ENCODE measurements around the gene TAS2R10.

The TAS2R10 gene

DNA sequence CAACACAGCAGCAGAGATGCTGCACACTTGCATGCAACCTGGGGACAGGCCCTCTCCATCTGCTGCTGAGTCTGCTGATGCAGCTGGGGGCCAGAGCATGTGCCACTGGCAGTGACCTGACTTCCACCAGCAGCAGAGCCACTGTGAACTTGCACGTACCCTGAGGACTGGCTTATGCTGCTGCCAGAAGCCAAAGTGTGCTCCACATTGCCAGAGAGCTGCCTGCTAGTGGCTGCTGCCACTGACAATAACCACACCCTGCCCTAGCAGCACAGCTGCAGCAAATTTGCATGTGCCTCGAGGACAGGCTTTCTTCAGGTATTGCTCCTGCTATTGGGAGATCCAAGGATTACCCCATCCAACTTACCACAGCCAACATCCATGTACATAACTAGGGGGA is 27.6 kb upstream of the TAS2R10 start:
- H3K4me3 ChIP-seq (replicated peaks in 1 of 2; ENCODE audit: low read depth in 2 of 2, low read length in 2 of 2), result no peak overlapping the region
- TF ChIP-seq CTCF (IDR thresholded peaks at IDR 0.05; ENCODE audit: low read depth, low read length), result no peak
- DNase-seq (ENCODE audit: low read depth in 2 of 2), result no peak

- no peak overlapping the region for H3K4me3 ChIP-seq (replicated peaks in 1 of 2; ENCODE audit: low read depth in 2 of 2, low read length in 2 of 2)
- DNase-seq (ENCODE audit: low read depth in 2 of 2), result no peak
- TF ChIP-seq CTCF (IDR thresholded peaks at IDR 0.05; ENCODE audit: low read depth, low read length), result no peak
These were observed 25.2 kb upstream of the TAS2R10 start for GRCh38 chr12:10851243-10851858.

DNA sequence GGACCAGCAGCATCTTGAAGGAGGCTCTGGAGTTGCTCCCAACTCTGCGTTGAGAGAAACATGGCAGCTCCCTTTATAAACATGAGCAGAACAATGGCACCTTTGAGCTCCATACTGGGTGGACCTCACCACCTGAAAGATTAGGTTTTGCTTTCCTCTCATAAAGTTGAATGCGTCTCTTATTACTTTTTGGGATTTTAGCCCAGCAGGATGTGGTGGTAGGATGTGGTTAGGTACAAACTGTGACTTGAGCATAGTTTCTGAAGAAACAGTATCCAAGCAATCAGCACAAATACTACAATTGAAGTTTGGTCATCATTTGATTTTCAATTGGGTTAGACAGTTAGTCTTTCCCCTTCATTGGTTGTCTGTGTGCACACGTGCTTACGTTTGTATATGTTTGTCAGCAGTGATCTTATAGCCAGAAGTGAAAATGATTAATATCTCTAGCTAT is 23.3 kb upstream of the TAS2R10 start, which contains the start of gene PRR4:
Gene PRR4, minus strand, starts transcription at position 51 of the 454 bp plus-strand sequence. Its CDS starts 38 bp downstream, at position 13.
- peak in 1 of 2 donors; percentile 2 for DNase-seq (ENCODE audit: low read depth in 2 of 2)
- TF ChIP-seq CTCF (IDR thresholded peaks at IDR 0.05; ENCODE audit: low read depth, low read length), result no peak
- no peak within 1 kb of the TSS for H3K4me3 ChIP-seq (replicated peaks in 1 of 2; ENCODE audit: low read depth in 2 of 2, low read length in 2 of 2)

DNA sequence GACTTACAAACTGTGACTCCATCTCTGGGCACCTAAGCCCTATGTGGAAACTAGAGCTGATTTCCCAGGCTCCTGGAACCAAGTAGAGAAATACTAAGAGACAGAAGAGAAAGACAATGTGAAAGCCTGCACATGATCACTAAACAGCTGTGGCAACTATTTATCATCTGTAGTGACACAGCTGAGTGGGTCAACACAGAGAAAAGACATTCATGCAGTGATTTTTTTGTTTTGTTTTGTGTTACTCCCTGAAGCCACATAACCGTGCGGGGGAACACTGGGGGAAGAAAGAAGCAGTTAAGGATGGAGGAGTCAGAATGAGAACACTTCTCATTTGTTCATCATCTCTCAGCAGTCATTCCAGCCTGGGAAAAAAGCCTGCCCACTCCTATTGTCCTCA is 21.6 kb upstream of the TAS2R10 start:
- no peak overlapping the region for H3K4me3 ChIP-seq (replicated peaks in 1 of 2; ENCODE audit: low read depth in 2 of 2, low read length in 2 of 2)
- no peak for TF ChIP-seq CTCF (IDR thresholded peaks at IDR 0.05; ENCODE audit: low read depth, low read length)
- DNase-seq (ENCODE audit: low read depth in 2 of 2), result peak in 1 of 2 donors; percentile 2

- no peak for TF ChIP-seq CTCF (IDR thresholded peaks at IDR 0.05; ENCODE audit: low read depth, low read length)
- no peak for DNase-seq (ENCODE audit: low read depth in 2 of 2)
- no peak overlapping the region for H3K4me3 ChIP-seq (replicated peaks in 1 of 2; ENCODE audit: low read depth in 2 of 2, low read length in 2 of 2)
These were observed 16.7 kb upstream of the TAS2R10 start for GRCh38 chr12:10842862-10843261.

DNA sequence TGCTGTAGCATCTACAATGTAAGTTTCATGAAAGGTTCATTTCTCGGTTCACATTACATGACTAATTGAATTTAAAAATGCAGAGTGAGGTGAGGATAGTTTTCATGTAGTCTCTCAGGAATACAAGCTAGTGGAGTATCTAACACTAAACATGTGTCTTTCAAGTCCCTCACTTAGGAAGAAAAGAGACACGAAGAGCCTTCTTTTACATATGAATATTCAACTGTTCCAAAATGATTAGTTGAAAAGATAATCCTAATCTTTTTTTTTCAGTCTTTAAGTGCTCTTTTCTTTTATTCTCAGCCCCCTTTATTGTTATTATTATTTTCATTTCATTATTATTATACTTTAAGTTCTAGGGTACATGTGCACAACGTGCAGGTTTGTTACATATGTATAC is 12.3 kb upstream of the TAS2R10 start:
- no peak for DNase-seq (ENCODE audit: low read depth in 2 of 2)
- TF ChIP-seq CTCF (IDR thresholded peaks at IDR 0.05; ENCODE audit: low read depth, low read length), result no peak

DNA sequence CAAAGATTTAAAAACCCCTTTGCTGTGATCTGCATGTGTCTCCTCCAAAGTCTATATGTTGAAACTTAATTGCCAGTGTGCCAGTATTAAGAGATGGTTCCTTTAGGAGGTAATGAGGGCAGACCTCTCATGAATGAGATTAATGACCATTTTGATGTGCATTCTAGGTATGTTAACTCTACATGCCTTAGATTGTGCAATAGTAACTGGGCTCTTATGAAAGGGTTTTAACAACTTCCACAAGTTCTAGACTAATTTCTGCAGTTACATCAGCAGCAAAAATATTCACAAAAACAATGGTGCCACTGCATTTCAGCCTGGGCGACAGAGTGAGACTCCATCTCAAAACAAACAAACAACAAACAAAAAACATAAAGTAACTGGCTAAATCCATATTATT is 3.8 kb upstream of the TAS2R10 start:
- no peak overlapping the region for H3K4me3 ChIP-seq (replicated peaks in 1 of 2; ENCODE audit: low read depth in 2 of 2, low read length in 2 of 2)
- no peak for TF ChIP-seq CTCF (IDR thresholded peaks at IDR 0.05; ENCODE audit: low read depth, low read length)
- peak in 1 of 2 donors; percentile 18 for DNase-seq (ENCODE audit: low read depth in 2 of 2)

More for the DNA sequence above, 12.3 kb upstream of the TAS2R10 start:
- H3K4me3 ChIP-seq (replicated peaks in 1 of 2; ENCODE audit: low read depth in 2 of 2, low read length in 2 of 2), result no peak overlapping the region

All from cardiac fibroblast (primary cell).